ENCODE data around the gene SDE2.
"Not testable (repeated sequence)": the region's sequence is repeated elsewhere in the genome, so short reads cannot be mapped to it uniquely, and the experiment has no call there.

The SDE2 gene

DNA sequence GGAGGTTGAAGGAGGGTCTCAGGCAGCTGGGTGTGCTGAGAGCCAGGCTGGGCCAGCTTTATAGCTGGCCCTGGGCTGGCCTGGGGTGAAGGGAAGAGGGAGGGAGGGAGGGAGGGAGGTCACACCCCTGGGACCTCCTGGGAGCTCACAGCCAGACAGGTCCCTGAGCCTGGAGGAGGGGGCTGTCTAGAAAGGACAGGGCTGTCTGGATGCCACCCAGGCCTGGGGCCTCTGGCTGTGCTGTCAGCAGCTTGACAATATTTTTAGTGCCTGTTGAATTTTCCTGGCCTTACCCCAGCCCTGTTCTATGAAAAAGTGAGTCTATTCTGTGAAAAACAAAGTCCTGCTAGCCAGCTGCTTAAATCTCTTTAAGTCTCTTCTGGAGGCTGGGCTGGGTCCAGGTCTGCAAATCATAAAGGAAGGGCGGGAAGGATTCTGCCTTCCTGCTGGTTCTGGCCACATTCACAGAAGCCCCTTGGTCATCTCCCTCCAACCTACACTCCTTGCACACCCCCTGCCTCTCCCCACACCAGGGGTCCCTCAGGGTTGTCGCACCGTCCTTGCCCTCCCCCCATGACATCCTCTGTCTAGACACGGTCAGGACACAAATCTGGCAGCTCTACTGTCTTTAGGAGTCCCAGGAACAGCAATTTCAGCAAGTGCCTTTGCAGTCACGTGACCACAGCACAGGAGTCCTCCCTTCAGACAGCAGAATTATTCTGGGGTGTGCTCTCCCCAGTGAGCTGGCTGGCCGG lies 57.8 kb downstream of the SDE2 start, which contains the start of gene LEFTY2:
TSS of gene LEFTY2 (minus strand) at position 34 of the 755 bp plus-strand sequence. CDS start 80 bp downstream, outside the sequence.
- DNase-seq, result no peak

DNA sequence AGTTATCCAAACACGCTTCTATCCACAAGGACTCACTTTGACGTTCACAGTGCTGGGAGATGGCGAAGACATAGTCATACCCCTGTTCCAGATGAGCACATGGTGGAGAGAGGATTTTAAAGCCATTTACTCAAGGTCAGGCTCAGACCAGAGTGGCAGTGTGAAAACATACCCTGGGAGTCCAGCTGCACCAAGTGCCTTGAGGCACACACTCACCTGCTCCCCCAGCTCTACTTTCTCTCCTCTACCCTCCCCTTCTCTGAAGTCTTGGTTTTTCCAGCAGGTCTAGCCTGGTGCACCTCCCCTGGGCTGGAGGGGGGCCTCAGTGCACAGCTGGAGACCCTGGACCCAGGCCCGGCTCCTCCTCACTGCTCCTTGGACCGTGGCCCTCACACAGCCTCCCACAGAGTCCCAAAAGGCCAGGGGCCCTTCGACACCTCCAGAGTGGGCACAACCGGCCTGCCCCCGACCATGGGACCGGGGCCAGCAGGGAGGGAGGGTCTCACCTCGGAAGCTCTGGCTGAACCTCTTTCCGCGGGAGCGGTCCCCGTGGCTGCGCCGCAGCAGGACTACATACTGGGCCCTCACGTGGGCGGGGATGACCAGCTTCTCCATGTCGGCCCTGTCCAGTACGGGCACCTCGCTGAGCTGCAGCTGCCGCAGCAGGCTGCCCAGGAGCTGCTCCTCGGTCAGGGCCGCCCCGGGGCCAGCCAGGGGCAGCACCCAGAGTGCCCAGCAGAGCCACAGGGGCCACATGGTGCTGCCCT lies 58.6 kb downstream of the SDE2 start:
- no peak for DNase-seq

DNA sequence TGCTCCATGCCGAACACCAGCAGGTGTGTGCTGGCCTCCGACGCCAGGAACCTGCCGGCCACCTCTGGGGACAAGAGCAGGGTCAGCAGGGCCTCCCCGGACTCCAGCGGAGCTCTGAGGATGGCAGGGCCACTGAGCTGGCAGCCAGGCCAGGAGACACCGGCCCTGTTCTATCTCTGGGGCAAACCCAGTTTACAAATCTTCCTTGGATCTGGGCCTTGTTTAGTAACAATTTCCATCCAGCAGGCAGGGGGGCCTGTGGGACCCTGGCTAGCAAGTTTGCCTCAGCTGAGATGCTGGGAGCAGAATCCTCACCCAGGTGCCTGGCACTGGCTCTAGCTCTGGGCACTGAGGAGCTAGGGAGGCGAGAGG lies 59.2 kb downstream of the SDE2 start:
- not testable (repeated sequence) for DNase-seq

DNA sequence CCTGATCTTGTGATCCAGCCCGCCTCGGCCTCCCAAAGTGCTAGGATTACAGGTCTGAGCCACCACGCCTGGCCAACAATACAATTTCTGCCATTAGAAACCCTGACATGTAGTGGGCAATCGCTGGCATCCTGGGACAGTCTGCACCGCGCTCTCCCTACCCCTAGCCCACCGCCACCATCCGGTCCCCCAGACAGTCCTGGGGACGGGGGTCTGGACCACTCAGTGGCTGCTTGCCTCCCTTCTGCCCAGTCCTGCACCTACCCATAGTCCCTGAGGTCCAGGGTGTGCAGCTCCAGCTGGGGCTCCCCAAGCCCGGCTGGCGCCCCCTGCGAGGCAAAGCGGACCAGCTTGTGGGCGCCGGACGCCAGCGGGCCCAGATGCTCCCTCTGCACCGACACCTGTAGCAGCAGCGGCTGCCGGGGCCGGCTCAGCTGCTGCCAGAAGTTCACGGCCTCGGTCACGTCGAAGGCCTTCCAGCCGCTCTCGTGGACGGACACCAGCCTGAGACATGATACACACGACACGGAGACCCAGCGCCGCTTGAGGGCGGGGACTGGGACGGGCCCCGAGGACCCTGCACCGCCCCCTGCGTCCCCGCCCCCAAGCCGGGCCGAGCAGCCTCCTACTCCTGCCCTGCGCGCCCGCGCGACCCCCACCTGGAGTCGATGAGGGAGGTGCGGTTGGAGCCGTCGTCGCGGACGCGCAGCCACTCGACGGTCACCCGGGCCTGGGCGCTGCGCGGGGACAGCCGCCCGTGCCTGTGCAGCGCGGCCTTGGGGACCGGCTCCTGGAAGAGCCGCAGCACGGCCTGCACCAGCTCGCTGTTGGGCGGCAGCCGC lies 59.8 kb downstream of the SDE2 start:
- DNase-seq, result not testable (repeated sequence)

DNA sequence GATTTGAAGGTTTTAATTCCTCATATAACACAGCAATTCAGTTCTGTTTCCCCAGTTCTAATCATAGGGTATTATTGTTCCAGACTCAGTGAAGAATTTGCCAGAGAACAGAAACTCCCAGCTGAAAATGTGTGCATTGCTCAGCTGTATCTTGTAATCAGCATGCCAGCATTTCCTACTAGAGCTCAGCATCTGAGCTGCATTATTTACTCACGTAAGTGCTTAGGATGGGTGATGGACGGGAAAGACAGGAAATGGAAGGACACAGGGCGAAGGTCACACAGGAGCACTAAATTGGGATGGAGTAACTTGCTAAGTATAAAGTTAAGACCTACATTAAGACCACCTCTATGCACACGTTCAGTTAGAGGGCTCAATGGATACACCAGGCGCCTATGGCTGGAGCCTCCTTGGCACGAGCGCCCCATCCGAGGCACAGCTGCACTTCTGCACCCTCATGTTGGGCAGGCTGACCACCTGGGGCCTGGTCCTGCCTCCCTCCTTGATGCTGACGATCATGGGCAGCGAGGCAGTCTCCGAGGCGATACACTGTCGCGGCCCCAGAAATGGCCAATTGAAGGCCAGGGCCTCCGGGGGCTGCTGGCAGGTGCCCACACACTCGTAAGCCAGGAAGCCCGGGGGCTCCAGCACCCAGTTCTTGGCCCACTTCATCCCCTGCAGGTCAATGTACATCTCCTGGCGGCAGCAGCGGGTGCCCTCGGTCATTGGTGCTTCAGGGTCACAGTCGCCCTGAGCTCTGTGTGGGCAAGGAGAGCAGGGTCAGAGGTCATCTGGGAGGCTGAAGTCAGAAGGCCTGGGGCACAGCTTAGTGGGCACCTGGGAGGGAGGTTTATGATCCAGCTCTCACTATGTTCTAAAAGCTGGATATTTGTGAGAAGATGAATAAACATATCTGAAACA lies 61.8 kb downstream of the SDE2 start:
- DNase-seq, result no peak

GRCh38 chr1:225936523-225936922 lies 62.6 kb downstream of the SDE2 start:
- DNase-seq, result no peak

- not testable (repeated sequence) for DNase-seq
Observed at GRCh38 chr1:225936086-225936485, 63.1 kb downstream of the SDE2 start.

DNA sequence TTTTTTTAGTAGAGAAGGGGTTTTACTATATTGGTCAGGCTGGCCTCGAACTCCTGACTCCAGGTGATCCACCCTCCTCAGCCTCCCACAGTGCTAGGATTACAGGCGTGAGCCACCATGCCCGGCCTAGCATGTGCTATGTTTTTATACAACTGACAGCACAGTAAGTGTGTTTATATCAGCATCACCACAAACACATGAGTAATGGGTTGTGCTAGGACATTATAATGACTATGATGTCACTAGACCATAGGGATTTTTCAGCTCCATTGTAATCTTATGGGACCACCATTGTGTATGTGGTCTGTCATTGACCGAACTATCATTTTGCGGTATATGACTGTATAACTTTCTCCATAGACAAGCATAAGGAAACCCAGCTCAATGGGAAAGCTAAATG lies 64.4 kb downstream of the SDE2 start:
- DNase-seq, result no peak

DNA sequence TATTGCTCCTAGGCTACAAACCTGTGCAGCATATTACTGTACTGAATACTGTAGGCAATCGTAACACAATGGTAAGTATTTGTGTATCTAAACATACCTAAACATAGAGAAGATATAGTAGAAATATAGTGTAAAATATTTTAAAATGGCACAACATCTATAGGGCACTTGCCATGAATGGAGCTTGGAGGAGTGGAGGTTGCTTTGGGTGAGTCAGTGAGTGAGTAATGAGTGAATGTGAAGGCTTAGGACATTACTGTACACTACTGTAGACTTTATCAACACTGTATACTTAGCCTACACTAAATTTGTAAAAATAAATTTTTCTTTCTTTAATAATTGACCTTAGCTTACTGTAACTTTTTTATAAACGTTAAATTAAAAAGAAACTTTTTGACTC lies 66.1 kb downstream of the SDE2 start:
- DNase-seq, result no peak

Measured in activated T-cell treated with anti-CD3 and anti-CD28 coated beads for 4 hours (primary cell).